H1 (cell line): ENCODE measurements around the gene FOXS1. TPM values are rescaled to one million over a fixed set of nuclear protein-coding genes. Genes with fewer than 3 reads are reported as not detected.

ENCODE experiments used
- CTCF ChIA-PET: fragments of 300-600 bp; sonication (Branson Sonifier 250); formaldehyde crosslinking; loops from one replicate; lab custom pipeline; 2021; ENCODE audit not compliant: partially characterized antibody; lab: Charles Lee
- POLR2A ChIA-PET: fragments of 300-600 bp; sonication (Branson Sonifier 250); formaldehyde crosslinking; loops from one replicate; lab custom pipeline; 2021; ENCODE audit warnings: inconsistent platforms; ENCODE audit not compliant: partially characterized antibody; lab: Charles Lee
- DNase-seq, 2 experiments: peaks; one replicate each; pipeline versions ENCODE4 v3.0.0 to v3.0.0-alpha.2; 2010 to 2022; ENCODE audit warnings: low spot score in 2 of 2, low read depth in 1 of 2, mixed read lengths in 1 of 2
- FAIRE-seq: peaks from 2 replicates; lab custom pipeline; 2011; peaks lifted over from hg19 to GRCh38; lab: Jason Lieb, UNC
- H2AFZ ChIP-seq: 2 replicates; pipeline ENCODE4 v1.8.1; 2012; ENCODE audit warnings: low read length, inconsistent platforms
- H2AK5ac ChIP-seq: 2 replicates; pipeline ENCODE4 v1.6.1; 2013; ENCODE audit warnings: low read depth, low read length
- H2BK120ac ChIP-seq: replicated peaks from 2 replicates; pipeline ENCODE3; 2013; ENCODE audit warnings: low read depth, low read length, inconsistent platforms
- H2BK12ac ChIP-seq: 2 replicates; pipeline ENCODE4 v1.6.1; 2013; ENCODE audit warnings: low read depth, low read length
- H2BK15ac ChIP-seq: 2 replicates; pipeline ENCODE4 v1.6.1; 2013; ENCODE audit warnings: low read length
- H2BK20ac ChIP-seq: 2 replicates; pipeline ENCODE4 v1.6.1; 2013; ENCODE audit warnings: low read length
- H2BK5ac ChIP-seq: 2 replicates; pipeline ENCODE4 v1.6.1; 2013; ENCODE audit warnings: low read depth, low read length
- H3K14ac ChIP-seq: 2 replicates; pipeline ENCODE4 v1.6.1; 2013; ENCODE audit warnings: inconsistent platforms; ENCODE audit not compliant: insufficient read length
- H3K18ac ChIP-seq: 2 replicates; pipeline ENCODE4 v1.6.1; 2013; ENCODE audit warnings: low read length; ENCODE audit errors: extremely low read depth
- H3K23ac ChIP-seq: 2 replicates; pipeline ENCODE4 v1.6.1; 2013; ENCODE audit warnings: inconsistent platforms; ENCODE audit not compliant: insufficient read length
- H3K23me2 ChIP-seq: 2 replicates; pipeline ENCODE4 v1.6.1; 2013; ENCODE audit warnings: low read depth, low read length
- H3K27ac ChIP-seq: 2 replicates; pipeline ENCODE4 v1.6.1; 2011; ENCODE audit warnings: low read depth, low read length, inconsistent platforms
- H3K27me3 ChIP-seq, 4 experiments: replicated peaks in 1 of 4; 1 replicate in 1 of 4; 2 replicates in 3 of 4; pipeline versions ENCODE4 v1.6.1 to v1.8.1; 2011 to 2013; ENCODE audit warnings: low read length in 3 of 4, mild to moderate bottlenecking in 3 of 4, inconsistent platforms in 2 of 4, mixed read lengths in 2 of 4, moderate library complexity in 1 of 4; ENCODE audit not compliant: control insufficient read depth in 3 of 4, insufficient read depth in 3 of 4; ENCODE audit errors: extremely low read depth in 1 of 4
- H3K36me3 ChIP-seq, 4 experiments: 2 replicates each; pipeline versions ENCODE4 v1.6.1 to v1.8.1; 2011 to 2013; ENCODE audit warnings: mild to moderate bottlenecking in 4 of 4, low read length in 3 of 4, moderate library complexity in 2 of 4, control low read depth in 1 of 4, inconsistent platforms in 1 of 4; ENCODE audit not compliant: insufficient read depth in 4 of 4, control insufficient read depth in 2 of 4
- H3K4ac ChIP-seq: replicated peaks from 2 replicates; pipeline ENCODE3; 2013; ENCODE audit warnings: low read length, low read depth, mixed read lengths, inconsistent platforms; ENCODE audit not compliant: insufficient read length
- H3K4me1 ChIP-seq, 4 experiments: replicated peaks in 1 of 4; 1 replicate in 1 of 4; 2 replicates in 3 of 4; pipeline versions ENCODE4 v1.6.1 to v1.8.1; 2011 to 2013; ENCODE audit warnings: low read length in 3 of 4, inconsistent platforms in 2 of 4, mixed read lengths in 1 of 4; ENCODE audit not compliant: insufficient read depth in 4 of 4, control insufficient read depth in 3 of 4
- H3K4me2 ChIP-seq, 2 experiments: 2 replicates each; pipeline versions ENCODE4 v1.6.1 to v1.8.1; 2011 to 2013; ENCODE audit warnings: low read depth in 2 of 2, low read length in 2 of 2, control low read depth in 1 of 2, inconsistent platforms in 1 of 2, mild to moderate bottlenecking in 1 of 2; ENCODE audit not compliant: insufficient read depth in 1 of 2
- H3K4me3 ChIP-seq, 4 experiments: fragments of 200-600, 300-600 bp in 1 of 4; sonication (generic), shearing (Covaris generic), sonication (Bioruptor Twin) in 1 of 4; 2 replicates each; pipeline versions ENCODE4 v1.5.1 to v1.8.1; 2011 to 2016; ENCODE audit warnings: low read length in 4 of 4, low read depth in 3 of 4, control low read depth in 2 of 4, inconsistent platforms in 2 of 4, mild to moderate bottlenecking in 2 of 4, mixed read lengths in 1 of 4, moderate library complexity in 1 of 4; ENCODE audit not compliant: insufficient read depth in 2 of 4; ENCODE audit errors: extremely low read depth in 1 of 4
- H3K56ac ChIP-seq: replicated peaks from 2 replicates; pipeline ENCODE3; 2013; ENCODE audit warnings: low read depth, mild to moderate bottlenecking, mixed read lengths, low read length, inconsistent platforms; ENCODE audit not compliant: insufficient read length
- H3K79me1 ChIP-seq: 2 replicates; pipeline ENCODE4 v1.6.1; 2013; ENCODE audit warnings: low read depth, low read length, control low read depth
- H3K79me2 ChIP-seq, 2 experiments: 2 replicates each; pipeline versions ENCODE4 v1.6.1 to v1.8.1; 2012 to 2013; ENCODE audit warnings: low read length in 2 of 2, mild to moderate bottlenecking in 2 of 2, inconsistent platforms in 1 of 2; ENCODE audit not compliant: insufficient read depth in 2 of 2, control insufficient read depth in 1 of 2
- H3K9ac ChIP-seq, 4 experiments: replicated peaks in 1 of 4; 1 replicate in 1 of 4; 2 replicates in 3 of 4; pipeline versions ENCODE4 v1.6.1 to v1.8.1; 2011 to 2013; ENCODE audit warnings: low read depth in 3 of 4, low read length in 3 of 4, control low read depth in 2 of 4, mild to moderate bottlenecking in 2 of 4, moderate library complexity in 2 of 4, inconsistent platforms in 1 of 4; ENCODE audit errors: extremely low read depth in 1 of 4
- H3K9me3 ChIP-seq, 2 experiments: 2 replicates each; pipeline versions ENCODE4 v1.6.1 to v1.8.1; 2012 to 2013; ENCODE audit warnings: mild to moderate bottlenecking in 2 of 2, moderate library complexity in 2 of 2, control low read depth in 1 of 2, inconsistent platforms in 1 of 2, low read depth in 1 of 2, low read length in 1 of 2, mixed read lengths in 1 of 2; ENCODE audit not compliant: insufficient read depth in 2 of 2
- H4K20me1 ChIP-seq, 2 experiments: replicated peaks in 1 of 2; 2 replicates each; pipeline versions ENCODE3 to v1.8.1; 2011 to 2013; ENCODE audit warnings: inconsistent platforms in 2 of 2, low read length in 2 of 2, mild to moderate bottlenecking in 1 of 2; ENCODE audit not compliant: insufficient read depth in 2 of 2, control insufficient read depth in 1 of 2
- H4K5ac ChIP-seq: 2 replicates; pipeline ENCODE4 v1.6.1; 2013; ENCODE audit warnings: low read length, low read depth, mixed read lengths, inconsistent platforms; ENCODE audit not compliant: insufficient read length
- H4K8ac ChIP-seq: 2 replicates; pipeline ENCODE4 v1.8.0; 2013; ENCODE audit warnings: mild to moderate bottlenecking, moderate library complexity, low read length, inconsistent platforms; ENCODE audit not compliant: insufficient read depth; ENCODE audit errors: extremely low read depth
- H4K91ac ChIP-seq: replicated peaks from 2 replicates; pipeline ENCODE3; 2013; ENCODE audit warnings: low read length, mixed read lengths, inconsistent platforms; ENCODE audit not compliant: insufficient read length
- ATF3 ChIP-seq: IDR thresholded peaks from 2 replicates; pipeline ENCODE4 v1.6.1; 2011; ENCODE audit warnings: low read depth, mild to moderate bottlenecking, low read length; ENCODE audit not compliant: insufficient read depth
- BCL11A ChIP-seq, 2 experiments: IDR thresholded peaks; one replicate each; pipeline ENCODE4 v1.6.1; 2011; ENCODE audit warnings: low read depth in 2 of 2, low read length in 2 of 2, mild to moderate bottlenecking in 2 of 2
- BRCA1 ChIP-seq: IDR thresholded peaks from 2 replicates; pipeline ENCODE4 v1.6.1; 2012; ENCODE audit warnings: low read depth, low read length, improper control_type of control experiment
- CEBPB ChIP-seq: IDR thresholded peaks from 2 replicates; pipeline ENCODE4 v1.6.1; 2012; ENCODE audit warnings: low read depth, low read length
- CHD2 ChIP-seq: IDR thresholded peaks from 2 replicates; pipeline ENCODE4 v1.6.1; 2012; ENCODE audit warnings: low read length, improper control_type of control experiment
- E2F6 ChIP-seq: IDR thresholded peaks from 2 replicates; pipeline ENCODE4 v1.6.1; 2012; ENCODE audit warnings: inconsistent platforms
- FOSL1 ChIP-seq: IDR thresholded peaks from 2 replicates; pipeline ENCODE4 v1.6.1; 2011; ENCODE audit warnings: mild to moderate bottlenecking, low read depth, low read length, moderate library complexity; ENCODE audit not compliant: insufficient read depth
- GTF2F1 ChIP-seq: IDR thresholded peaks from 2 replicates; pipeline ENCODE4 v1.6.1; 2012; ENCODE audit warnings: low read depth, low read length, improper control_type of control experiment, borderline replicate concordance
- MAFK ChIP-seq: IDR thresholded peaks from 2 replicates; pipeline ENCODE4 v1.6.1; 2012; ENCODE audit warnings: low read depth, mild to moderate bottlenecking, improper control_type of control experiment, low read length
- NANOG ChIP-seq: IDR thresholded peaks from 2 replicates; pipeline ENCODE4 v1.6.1; 2011; ENCODE audit warnings: low read length, low read depth, mild to moderate bottlenecking, inconsistent platforms; ENCODE audit not compliant: insufficient read depth, poor library complexity, severe bottlenecking
- PHF8 ChIP-seq: fragments of 200-600 bp; sonication (generic); conservative IDR thresholded peaks from 2 replicates; pipeline ENCODE4 v1.7.1; 2012; ENCODE audit warnings: low read depth, mild to moderate bottlenecking, inconsistent platforms, low read length, moderate library complexity
- WGBS, 2 experiments: shearing (Covaris generic) in 1 of 2; methylation state at CpG; one replicate each; pipeline versions ENCODE4 v1.1.6 to v1.1.7; 2013 to 2015; ENCODE audit warnings: low lambda C conversion rate in 2 of 2, mixed read lengths in 2 of 2, inconsistent platforms in 1 of 2, low coverage in 1 of 2, missing lambda C conversion rate in 1 of 2; ENCODE audit not compliant: insufficient replicate concordance in 2 of 2, insufficient coverage in 1 of 2, insufficient read length in 1 of 2; ENCODE audit errors: extremely low coverage in 1 of 2, missing lambda C conversion rate in 1 of 2; 5-methylcytosine and 5-hydroxymethylcytosine counted together
- polyA plus RNA-seq, 7 experiments: library from polyadenylated mRNA; depleted of rRNA in 3 of 7; stranded (reverse) in 5 of 7; unstranded in 2 of 7; fragments of >200 nt in 5 of 7; fragments of 200-250 nt in 2 of 7; gene quantifications; 1 replicate in 5 of 7; 2 replicates in 1 of 7; 4 replicates in 1 of 7; pipeline versions ENCODE4 v1.2.1 to v1.2.3, GENCODE V29; 2011 to 2013; ENCODE audit warnings: missing spikeins in 2 of 7, mixed read lengths in 2 of 7
- total RNA-seq: library from RNA; stranded (reverse); fragmentation: NEBNext Ultra II Directional; extraction: Animal tissue kit (Norgen Biotek cat#: 25700); gene quantifications from 2 replicates; pipeline ENCODE4 v1.2.1, GENCODE V29; 2021

FOXS1 gene
- total and polyA plus RNA-seq, 2 of the 8 experiments (the other 6 are each of a cell fraction or from before 2014, with no cell fraction given) = 0.45 TPM; not detected in 1

DNA sequence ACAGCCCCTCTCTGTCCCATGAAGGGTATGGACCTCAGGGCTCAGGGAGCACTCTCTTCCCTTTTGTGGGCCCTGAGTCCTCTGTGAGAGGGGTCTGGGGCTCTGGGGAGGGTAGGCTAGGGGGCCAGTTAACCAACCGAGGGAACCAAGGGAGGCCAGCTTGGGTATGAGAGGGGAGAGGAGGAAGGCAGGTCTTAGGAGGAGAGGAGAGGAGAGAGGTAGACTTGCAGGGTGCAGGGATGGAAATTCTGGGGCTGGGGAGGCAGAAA is 24.2 kb upstream of the FOXS1 start:
- 25% methylated on average over 1 of the region's 1 CpG; no CpG with 5 or more reads in 1 of the 2 experiments for WGBS, 2 experiments
- Histone ChIP-seq H3K14ac (no peak overlapping the region), H4K8ac (0 out of 2 replicates have a peak overlapping the region, but pooled peaks have one; percentile 96), H2BK15ac (no peak overlapping the region), H3K4ac (no peak overlapping the region), H3K56ac (no peak overlapping the region), H3K4me3 (peak overlapping the region; percentile 47 to 89 (median 71); a peak in 7 of 8 replicates), H2BK20ac (no peak overlapping the region), H2BK120ac (no peak overlapping the region), H3K79me1 (no peaks in the 10 kb centered on the region), H2AK5ac (no peak overlapping the region), H4K91ac (no peak overlapping the region), H3K4me1 (peaks cover 0 to 12% (median 6%) of the 10 kb centered on the region in 4 experiments; a peak in 6 of 7 replicates), H3K9me3 (no peaks in the 10 kb centered on the region), H4K5ac (no peak overlapping the region), H3K27ac (no peak overlapping the region), H2AFZ (peak overlapping the region; percentile 78; the same call in 1 of the 2 replicates), H3K36me3 (no peaks in the 10 kb centered on the region), H3K79me2 (no peaks in the 10 kb centered on the region), H2BK12ac (peak overlapping the region; percentile 60; the same call in 1 of the 2 replicates), H3K27me3 (peaks cover 19 to 35% (median 29%) of the 10 kb centered on the region in 4 experiments), H4K20me1 (peaks cover 0 to 6% of the 10 kb centered on the region in 2 experiments), H3K23me2 (peaks cover 9% of the 10 kb centered on the region), H3K4me2 (peak overlapping the region; percentile 71 to 96), H3K23ac (no peak overlapping the region), H3K18ac (no peak overlapping the region), H3K9ac (peak overlapping the region; percentile 34 to 79 (median 68); a peak in 6 of 7 replicates), H2BK5ac (no peak overlapping the region)
- CTCF ChIA-PET = interaction anchor here (0.8 to 5.5 kb wide), 2 partner anchors 16 kb away, joined by 3 to 32 read pairs; no protein-coding TSS in a partner anchor
- no peak for DNase-seq
- no peak for TF ChIP-seq NANOG
- TF ChIP-seq FOSL1 = no peak
- TF ChIP-seq BRCA1 = no peak
- TF ChIP-seq CHD2 = no peak
- TF ChIP-seq E2F6 = no peak
- TF ChIP-seq ATF3 = no peak
- no peak for TF ChIP-seq CEBPB
- TF ChIP-seq PHF8 = no peak
- TF ChIP-seq BCL11A (IDR thresholded peaks at IDR 0.05; ENCODE audit: low read depth in 2 of 2, low read length in 2 of 2) = no peak
- no peak for TF ChIP-seq GTF2F1
- no peak for TF ChIP-seq MAFK
- FAIRE-seq = no peak
- POLR2A ChIA-PET = interaction anchor here (0.8 kb wide), 1 partner anchor 10 kb away, joined by 3 read pairs; no protein-coding TSS in a partner anchor
